CD4-positive, alpha-beta T cell treated with Interleukin-6 for 4 hours (primary cell): ENCODE data around the gene PPM1J.
"Not testable (repeated sequence)": the region's sequence is repeated elsewhere in the genome, so short reads cannot be mapped to it uniquely, and the experiment has no call there.

Source experiments
- DNase-seq: peaks from one replicate; pipeline ENCODE4 v3.0.0-alpha.2; 2020; ENCODE audit warnings: mixed read lengths

The PPM1J gene

GRCh38 chr1:112721966-112722524 lies 6.9 kb upstream of the PPM1J start:
- DNase-seq, result no peak

DNA sequence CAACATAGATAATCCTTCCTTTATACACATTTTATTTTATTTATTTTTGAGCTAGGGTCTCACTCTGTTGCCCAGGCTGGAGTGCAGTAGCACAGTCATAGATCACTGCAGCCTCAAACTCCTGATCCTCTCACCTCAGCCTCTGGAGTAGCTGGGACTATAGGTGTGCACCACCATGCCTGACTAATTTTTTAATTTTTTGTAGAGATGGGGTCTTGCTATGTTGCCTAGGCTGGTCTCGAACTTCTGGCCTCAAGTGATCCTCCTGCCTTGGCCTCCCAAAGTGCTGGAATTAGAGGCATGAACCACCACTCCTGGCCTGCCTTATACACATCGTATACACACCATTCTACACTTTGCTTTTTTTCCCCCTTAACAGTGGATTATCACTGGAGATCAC lies 6.2 kb upstream of the PPM1J start:
- DNase-seq, result not testable (repeated sequence)

GRCh38 chr1:112720800-112721199 lies 5.7 kb upstream of the PPM1J start:
- no peak for DNase-seq

- DNase-seq, result no peak
Observed at GRCh38 chr1:112719706-112720105, 4.6 kb upstream of the PPM1J start.

- DNase-seq, result peak; percentile 82
Observed at GRCh38 chr1:112718691-112719418, 3.7 kb upstream of the PPM1J start.

DNA sequence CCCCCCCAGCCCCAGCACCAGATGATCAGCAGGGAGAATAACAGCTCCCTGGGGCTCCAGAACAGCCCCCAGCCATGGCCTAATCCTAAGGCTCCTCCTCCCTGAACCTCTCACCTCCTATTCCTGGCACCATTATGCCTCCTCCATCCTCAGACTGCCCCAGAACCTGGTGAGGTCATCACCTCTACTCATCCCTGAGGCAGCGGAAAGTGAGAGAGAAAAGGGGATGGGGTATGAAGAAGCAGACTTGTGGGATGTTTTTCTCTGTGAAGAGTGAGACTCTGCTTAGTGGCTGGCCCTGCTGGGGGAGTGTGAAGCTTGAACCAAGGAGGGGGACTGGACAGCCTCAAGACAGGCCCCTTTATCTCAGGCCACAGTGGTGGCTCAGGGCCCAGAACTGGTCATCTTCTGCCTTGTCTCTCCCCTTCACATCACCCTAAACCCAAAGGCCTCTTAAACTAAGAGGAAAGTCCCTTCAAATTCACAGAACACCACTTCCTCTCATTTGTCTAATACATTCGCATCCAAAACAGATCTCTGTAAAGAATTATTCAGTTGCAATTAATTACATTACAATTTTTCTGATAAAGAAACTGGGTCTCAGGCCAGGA lies 2.2 kb upstream of the PPM1J start:
- no peak for DNase-seq

DNA sequence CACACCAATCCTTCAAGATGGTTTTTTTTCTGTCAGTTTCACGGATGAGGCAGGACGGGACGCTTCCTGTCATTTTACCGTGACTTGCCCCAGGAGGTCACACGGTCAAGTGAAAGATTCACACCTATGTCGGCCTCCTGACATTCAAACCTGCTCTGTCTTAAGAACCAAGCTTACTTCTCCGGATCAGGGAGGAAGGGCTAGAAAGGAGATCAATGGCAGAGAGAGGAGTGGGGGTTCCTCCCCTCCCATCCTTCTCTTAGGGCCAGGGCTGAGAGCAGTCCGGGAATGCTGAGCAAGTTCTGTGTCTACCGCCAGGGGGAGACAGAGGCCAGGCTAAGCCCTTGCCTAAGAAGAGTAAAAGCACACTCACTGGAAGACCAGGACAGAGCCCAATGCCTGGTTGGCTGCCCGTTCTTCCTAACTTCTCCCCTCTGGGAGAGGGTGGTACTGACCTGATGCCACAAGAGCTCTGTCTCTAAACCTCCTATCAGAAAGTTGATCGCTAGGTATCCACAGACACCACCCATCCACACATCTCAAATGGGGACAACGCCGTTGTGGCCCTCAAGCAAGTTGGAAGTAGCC lies 1.1 kb upstream of the PPM1J start:
- DNase-seq, result peak; percentile 87

- DNase-seq, result no peak
Observed at GRCh38 chr1:112714313-112715263, 544 bp downstream of the PPM1J start.

- DNase-seq, result no peak
Observed at GRCh38 chr1:112713466-112714312, 1.4 kb downstream of the PPM1J start.

GRCh38 chr1:112712701-112713128 lies 2.4 kb downstream of the PPM1J start:
- DNase-seq, result no peak

DNA sequence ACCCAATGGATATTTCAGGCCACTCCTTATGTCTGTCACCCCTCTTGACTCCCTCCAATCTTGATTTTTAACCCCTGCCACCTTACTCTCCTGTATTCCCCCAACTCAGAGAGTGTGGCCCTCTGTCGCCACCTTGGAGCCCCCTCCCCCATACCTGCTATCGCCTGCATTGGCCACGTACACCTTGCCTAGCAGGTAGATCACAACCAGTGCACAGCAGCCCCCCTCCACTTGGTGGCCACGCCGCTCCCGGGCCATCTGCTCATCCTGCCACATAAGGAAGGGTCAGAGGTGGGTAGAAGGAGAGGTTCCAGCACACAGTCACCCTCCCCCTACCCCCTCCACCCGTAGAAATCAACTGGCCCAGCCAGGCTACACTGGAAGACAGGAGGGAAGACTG lies 2.9 kb downstream of the PPM1J start:
- no peak for DNase-seq

GRCh38 chr1:112711670-112712069 lies 3.5 kb downstream of the PPM1J start:
- no peak for DNase-seq

- DNase-seq, result no peak
Observed at GRCh38 chr1:112711041-112711440, 4.1 kb downstream of the PPM1J start.

GRCh38 chr1:112710586-112710985 lies 4.5 kb downstream of the PPM1J start:
- no peak for DNase-seq

- DNase-seq, result no peak
Observed at GRCh38 chr1:112710159-112710558, 5.0 kb downstream of the PPM1J start.

DNA sequence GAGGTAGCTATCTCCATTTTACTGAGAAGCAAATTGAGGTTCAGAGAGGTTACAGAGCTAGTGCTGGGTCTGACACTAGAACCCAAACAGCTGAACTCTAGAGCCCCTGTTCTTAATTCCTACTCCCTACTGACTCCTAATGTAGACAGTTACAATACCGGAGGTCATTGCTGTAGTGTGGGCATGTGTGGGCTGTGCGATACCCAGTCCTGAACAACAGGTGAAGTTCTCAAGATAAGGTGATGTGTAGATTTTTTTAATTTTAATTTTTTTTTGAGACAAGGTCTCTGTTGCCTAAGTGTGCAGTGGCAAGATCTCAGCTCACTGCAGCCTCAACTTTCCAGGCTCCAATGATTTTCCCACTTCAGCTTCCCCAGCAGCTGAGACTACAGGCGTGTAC lies 6.6 kb downstream of the PPM1J start:
- DNase-seq, result no peak

DNA sequence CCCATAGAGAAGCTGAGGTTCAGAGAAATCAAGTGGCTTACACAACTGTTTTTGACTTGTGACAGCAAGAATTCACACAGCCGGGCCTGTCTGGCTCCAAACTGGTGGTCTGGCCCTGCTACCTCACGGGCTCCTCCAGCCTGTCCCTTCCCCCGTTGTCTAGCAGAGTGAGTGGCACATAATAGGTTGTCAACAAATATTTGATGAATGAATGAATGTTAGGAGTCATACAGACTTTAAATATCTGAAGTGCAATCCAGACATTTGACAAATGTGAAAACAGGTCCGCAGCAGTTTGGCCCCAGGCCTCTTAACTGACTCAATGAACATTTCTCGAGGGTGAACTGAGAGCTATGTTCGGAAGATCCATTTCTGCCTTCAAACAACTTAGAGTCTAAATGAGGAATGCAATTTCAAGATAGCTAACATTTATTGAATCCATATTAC lies 7.1 kb downstream of the PPM1J start:
- no peak for DNase-seq

GRCh38 chr1:112707221-112708001 lies 7.7 kb downstream of the PPM1J start:
- DNase-seq, result peak; percentile 71

DNA sequence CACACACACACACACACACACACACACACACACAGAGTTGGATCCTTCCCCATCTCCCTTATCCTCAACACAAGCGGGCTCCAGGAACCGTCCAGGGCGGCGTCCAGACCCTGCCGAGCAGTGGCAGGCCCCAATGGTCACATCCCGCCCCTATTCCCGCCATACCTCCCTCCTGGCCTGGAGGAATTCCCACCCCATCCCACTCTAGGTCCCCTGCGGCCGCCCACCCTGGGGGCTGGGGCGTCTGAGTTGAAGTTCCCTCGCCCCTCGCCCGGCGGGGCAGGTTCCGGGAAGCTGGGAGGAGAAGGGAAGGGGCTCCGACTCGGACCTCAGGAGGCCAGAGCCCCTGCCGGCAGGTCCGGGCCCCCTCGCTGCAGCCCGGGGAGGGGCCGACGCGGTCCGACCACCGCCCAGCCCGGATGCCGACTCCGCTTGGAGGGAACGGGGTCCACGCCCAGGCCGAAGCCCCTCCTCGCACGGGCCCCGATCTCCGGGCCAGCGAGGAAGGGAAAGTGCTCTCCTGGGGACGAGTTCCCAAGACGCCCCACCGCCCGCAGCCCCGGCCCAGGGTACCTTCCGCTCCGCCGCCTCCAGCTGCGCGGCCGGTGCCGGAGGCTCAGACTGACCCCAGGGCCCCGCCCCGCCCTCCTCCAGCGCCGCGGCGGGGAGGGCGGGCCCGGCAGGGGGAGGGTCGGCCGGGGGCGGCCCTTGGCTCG lies 8.5 kb downstream of the PPM1J start, which contains the start of gene RHOC:
TSS of gene RHOC (minus strand) at position 623 of the 716 bp plus-strand sequence. CDS start 3,328 bp downstream, outside the sequence.
- peak; percentile 52 for DNase-seq
